ENCODE data around the gene LRMDA.

LRMDA gene

DNA sequence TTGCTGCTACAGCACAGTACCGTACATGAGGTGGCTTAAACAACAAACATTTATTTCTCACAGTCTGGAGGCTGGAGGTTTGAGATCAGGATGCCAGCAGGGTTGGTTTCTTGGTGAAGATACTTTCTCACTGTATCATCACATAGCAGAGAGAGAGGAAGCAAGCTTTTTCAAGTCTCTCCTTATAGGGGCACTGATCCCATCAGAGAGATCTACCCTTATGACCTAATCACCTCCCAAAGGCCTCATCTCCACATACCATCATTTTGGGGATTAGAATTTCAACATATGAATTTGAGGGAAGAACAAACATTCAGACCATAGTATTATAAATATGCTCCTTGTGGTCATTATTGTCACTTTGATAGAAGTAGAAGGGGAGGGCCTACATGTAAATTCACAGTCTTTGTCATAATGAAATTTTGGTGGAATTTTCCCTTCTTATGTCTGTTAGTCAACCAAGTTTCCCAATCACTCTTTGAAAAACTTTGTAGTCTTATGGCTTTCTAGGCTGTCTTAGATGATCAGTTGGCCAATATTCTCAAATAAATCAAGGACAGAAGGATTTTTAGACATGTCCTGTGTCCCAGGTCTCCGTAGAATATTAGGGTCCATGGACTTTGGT lies 606.2 kb downstream of the LRMDA start:
- no peak overlapping the region for H3K4me3 ChIP-seq (ENCODE audit: low read depth, low read length)
- no peak for TF ChIP-seq CTCF (IDR thresholded peaks at IDR 0.05; ENCODE audit: control insufficient read depth, extremely low read depth, insufficient read depth)
- DNase-seq (ENCODE audit: low read depth), result no peak

GRCh38 chr10:76038696-76039095 lies 607.3 kb downstream of the LRMDA start:
- no peak for DNase-seq (ENCODE audit: low read depth)
- H3K4me3 ChIP-seq (ENCODE audit: low read depth, low read length), result no peak overlapping the region
- TF ChIP-seq CTCF (IDR thresholded peaks at IDR 0.05; ENCODE audit: control insufficient read depth, extremely low read depth, insufficient read depth), result no peak

DNA sequence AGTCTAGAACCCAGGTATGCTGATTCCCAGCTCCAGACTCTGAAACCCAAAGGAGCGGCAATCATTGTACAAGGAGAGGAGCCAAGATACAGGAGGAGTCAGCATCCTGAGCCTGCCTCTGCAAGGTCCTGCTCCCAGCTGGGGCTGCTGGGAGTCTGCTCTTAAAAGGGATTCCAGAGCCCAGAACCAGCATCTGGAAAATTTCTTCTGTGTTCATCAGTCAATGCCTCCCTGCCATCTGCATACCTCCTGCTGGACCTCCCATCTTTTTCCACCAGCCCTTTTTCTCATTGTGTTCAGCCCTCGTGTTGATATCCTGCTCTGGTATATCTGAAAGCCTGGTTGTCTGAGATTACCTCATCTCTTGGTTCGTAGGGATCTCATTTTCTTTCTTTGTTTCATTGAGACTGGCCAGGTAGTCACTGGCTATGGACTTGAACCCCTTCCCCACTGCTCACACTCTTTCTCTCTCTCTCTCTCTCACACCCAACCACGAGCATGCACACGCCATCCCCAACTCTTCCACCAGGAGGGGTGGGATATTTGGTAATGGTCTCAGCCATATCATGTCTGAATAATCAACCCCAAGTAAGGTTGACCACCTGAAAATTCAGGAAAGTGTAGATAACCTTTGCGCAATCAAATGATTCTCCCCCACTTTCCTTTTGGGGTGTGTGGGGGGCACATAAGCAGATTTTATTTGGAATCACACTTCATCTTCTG lies 608.8 kb downstream of the LRMDA start:
- TF ChIP-seq CTCF (IDR thresholded peaks at IDR 0.05; ENCODE audit: control insufficient read depth, extremely low read depth, insufficient read depth), result no peak
- no peak for DNase-seq (ENCODE audit: low read depth)
- no peak overlapping the region for H3K4me3 ChIP-seq (ENCODE audit: low read depth, low read length)

DNA sequence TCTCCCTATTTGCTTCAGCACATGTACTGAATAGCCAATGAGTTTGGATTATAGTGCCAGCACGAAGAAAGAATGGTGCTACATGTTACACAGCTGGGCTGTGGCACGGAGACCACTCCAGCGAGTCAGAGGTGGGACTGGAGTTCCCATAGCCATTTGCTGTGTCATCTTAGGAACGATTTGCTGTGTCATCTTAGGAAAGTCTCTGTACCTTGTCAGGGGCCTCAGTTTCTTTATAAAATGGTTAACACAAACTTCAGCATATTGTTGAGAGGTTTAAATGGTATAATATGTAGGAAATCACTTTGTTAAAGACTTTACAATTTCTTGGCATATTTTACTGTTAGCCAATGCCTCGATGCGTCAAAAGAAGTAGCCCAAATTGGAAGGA lies 609.4 kb downstream of the LRMDA start:
- no peak for TF ChIP-seq CTCF (IDR thresholded peaks at IDR 0.05; ENCODE audit: control insufficient read depth, extremely low read depth, insufficient read depth)
- no peak overlapping the region for H3K4me3 ChIP-seq (ENCODE audit: low read depth, low read length)
- DNase-seq (ENCODE audit: low read depth), result no peak

GRCh38 chr10:76041551-76041950 lies 610.1 kb downstream of the LRMDA start:
- no peak for DNase-seq (ENCODE audit: low read depth)
- TF ChIP-seq CTCF (IDR thresholded peaks at IDR 0.05; ENCODE audit: control insufficient read depth, extremely low read depth, insufficient read depth), result no peak
- no peak overlapping the region for H3K4me3 ChIP-seq (ENCODE audit: low read depth, low read length)

DNA sequence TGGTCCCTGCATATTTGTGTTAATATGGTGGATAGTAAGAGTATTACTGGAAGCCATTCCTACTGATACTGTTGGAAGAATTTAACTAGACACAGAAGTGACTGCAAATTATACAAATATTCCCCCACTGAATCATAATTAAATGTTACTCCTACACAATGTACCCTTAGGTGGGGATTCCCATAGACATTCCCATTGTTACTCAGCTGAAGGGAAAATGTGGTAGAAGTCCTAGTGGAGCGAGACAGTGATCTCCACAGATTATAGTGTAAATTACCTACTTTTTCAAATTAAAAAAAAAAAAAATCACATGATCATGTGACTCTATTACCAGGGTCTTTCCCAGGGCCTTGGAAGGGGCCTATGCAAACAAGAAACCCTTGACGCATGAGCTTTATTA lies 611.8 kb downstream of the LRMDA start:
- TF ChIP-seq CTCF (IDR thresholded peaks at IDR 0.05; ENCODE audit: control insufficient read depth, extremely low read depth, insufficient read depth), result no peak
- H3K4me3 ChIP-seq (ENCODE audit: low read depth, low read length), result no peak overlapping the region
- no peak for DNase-seq (ENCODE audit: low read depth)

DNA sequence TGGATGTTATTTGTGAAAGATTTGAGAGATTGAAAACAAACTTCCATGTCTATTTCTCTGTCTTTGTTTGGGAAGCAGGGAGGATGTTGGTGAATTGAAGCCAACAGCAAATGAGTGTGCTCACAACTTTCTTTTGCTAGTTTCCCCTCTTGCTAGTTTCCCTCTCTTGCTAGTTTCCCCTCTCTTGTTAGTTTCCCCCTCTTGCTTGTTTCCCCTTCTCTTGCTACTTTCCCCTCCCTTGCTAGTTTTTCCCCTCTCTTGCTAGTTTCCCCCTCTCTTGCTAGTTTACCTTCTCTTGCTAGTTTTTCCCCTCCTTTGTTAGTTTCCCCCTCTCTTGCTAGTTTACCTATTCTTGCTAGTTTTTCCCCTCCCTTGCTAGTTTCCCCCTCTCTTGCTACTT lies 613.3 kb downstream of the LRMDA start:
- no peak overlapping the region for H3K4me3 ChIP-seq (ENCODE audit: low read depth, low read length)
- no peak for DNase-seq (ENCODE audit: low read depth)
- TF ChIP-seq CTCF (IDR thresholded peaks at IDR 0.05; ENCODE audit: control insufficient read depth, extremely low read depth, insufficient read depth), result no peak

Data from LNCaP clone FGC (cell line).